Measurements from ENCODE around the gene HNRNPF. TPM values are rescaled to one million over a fixed set of nuclear protein-coding genes. Genes with fewer than 3 reads are reported as not detected.

Gene HNRNPF
- total and polyA plus RNA-seq, 2 experiments from 2014 or later = 106 to 172 TPM

GRCh38 chr10:43376828-43377423 lies 32.1 kb downstream of the HNRNPF start:
- Histone ChIP-seq H3K9ac (no peak overlapping the region), H3K79me2 (ENCODE audit: insufficient read depth) (no peaks in the 10 kb centered on the region), H3K4me2 (ENCODE audit: unreplicated experiment) (no peak overlapping the region), H3K9me3 (ENCODE audit: low read depth) (no peaks in the 10 kb centered on the region), H3K4me3 (no peak overlapping the region), H2AFZ (no peak overlapping the region), H3K4me1 (ENCODE audit: insufficient read depth) (no peaks in the 10 kb centered on the region), H4K20me1 (ENCODE audit: insufficient read depth) (no peaks in the 10 kb centered on the region), H3K27me3 (replicated peaks; ENCODE audit: insufficient read depth) (no peaks in the 10 kb centered on the region), H3K27ac (no peak overlapping the region), H3K9me2 (ENCODE audit: insufficient read depth) (no peaks in the 10 kb centered on the region), H3F3A (ENCODE audit: insufficient read depth) (no peaks in the 10 kb centered on the region), H3K36me3 (ENCODE audit: low read depth) (no peaks in the 10 kb centered on the region)
- in situ Hi-C loops (cut with MboI) = no loop called here
- 60 to 78% methylated on average over 2 of the region's 2 CpGs for WGBS, 2 experiments (ENCODE audit: low coverage in 1 of 2, low lambda C conversion rate in 2 of 2, missing lambda C conversion rate in 2 of 2)
- no peak for TF ChIP-seq EZH2 (IDR thresholded peaks at IDR 0.05; ENCODE audit: insufficient read depth, poor library complexity, severe bottlenecking)
- no peak for TF ChIP-seq EZH2phosphoT487 (IDR thresholded peaks at IDR 0.05; ENCODE audit: insufficient read depth, low read depth)
- no peak for DNase-seq

DNA sequence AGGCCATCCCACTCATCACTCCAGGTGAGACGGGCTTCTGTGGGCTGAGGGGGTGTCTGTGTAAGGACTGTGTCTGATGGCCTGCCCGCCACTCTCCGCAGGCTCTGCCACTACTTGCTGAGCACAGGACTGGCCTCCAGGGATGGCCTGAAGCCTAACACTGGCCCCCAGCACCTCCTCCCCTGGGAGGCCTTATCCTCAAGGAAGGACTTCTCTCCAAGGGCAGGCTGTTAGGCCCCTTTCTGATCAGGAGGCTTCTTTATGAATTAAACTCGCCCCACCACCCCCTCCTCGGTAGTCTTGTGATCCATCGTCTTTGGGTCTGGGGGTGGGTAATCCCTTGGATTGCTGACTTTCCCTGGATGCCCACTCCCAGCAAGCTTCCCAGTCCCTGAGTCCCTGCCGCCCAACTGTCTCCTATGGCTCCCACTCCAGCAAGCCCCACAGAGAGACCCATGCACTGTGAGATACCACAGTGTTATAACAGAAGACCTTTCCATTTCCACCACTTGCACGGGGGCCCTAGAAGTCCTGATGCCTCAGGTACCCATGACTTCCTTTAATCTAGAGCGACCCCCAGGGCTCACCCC lies 32.8 kb downstream of the HNRNPF start:
- Histone ChIP-seq H2AFZ (no peak overlapping the region), H3K4me2 (ENCODE audit: unreplicated experiment) (no peak overlapping the region), H3K9ac (no peak overlapping the region), H3K79me2 (ENCODE audit: insufficient read depth) (no peaks in the 10 kb centered on the region), H3K27ac (no peak overlapping the region), H3F3A (ENCODE audit: insufficient read depth) (no peaks in the 10 kb centered on the region), H3K4me1 (ENCODE audit: insufficient read depth) (no peaks in the 10 kb centered on the region), H3K4me3 (no peak overlapping the region), H4K20me1 (ENCODE audit: insufficient read depth) (no peaks in the 10 kb centered on the region), H3K27me3 (replicated peaks; ENCODE audit: insufficient read depth) (no peaks in the 10 kb centered on the region), H3K9me2 (ENCODE audit: insufficient read depth) (no peaks in the 10 kb centered on the region), H3K36me3 (ENCODE audit: low read depth) (no peaks in the 10 kb centered on the region), H3K9me3 (ENCODE audit: low read depth) (no peaks in the 10 kb centered on the region)
- DNase-seq = no peak
- no peak for TF ChIP-seq EZH2 (IDR thresholded peaks at IDR 0.05; ENCODE audit: insufficient read depth, poor library complexity, severe bottlenecking)
- no peak for TF ChIP-seq EZH2phosphoT487 (IDR thresholded peaks at IDR 0.05; ENCODE audit: insufficient read depth, low read depth)
- WGBS, 2 experiments (ENCODE audit: low coverage in 1 of 2, low lambda C conversion rate in 2 of 2, missing lambda C conversion rate in 2 of 2) = 61 to 62% methylated on average over 8 to 9 of the region's 9 CpGs
- in situ Hi-C loops (cut with MboI) = no loop called here

DNA sequence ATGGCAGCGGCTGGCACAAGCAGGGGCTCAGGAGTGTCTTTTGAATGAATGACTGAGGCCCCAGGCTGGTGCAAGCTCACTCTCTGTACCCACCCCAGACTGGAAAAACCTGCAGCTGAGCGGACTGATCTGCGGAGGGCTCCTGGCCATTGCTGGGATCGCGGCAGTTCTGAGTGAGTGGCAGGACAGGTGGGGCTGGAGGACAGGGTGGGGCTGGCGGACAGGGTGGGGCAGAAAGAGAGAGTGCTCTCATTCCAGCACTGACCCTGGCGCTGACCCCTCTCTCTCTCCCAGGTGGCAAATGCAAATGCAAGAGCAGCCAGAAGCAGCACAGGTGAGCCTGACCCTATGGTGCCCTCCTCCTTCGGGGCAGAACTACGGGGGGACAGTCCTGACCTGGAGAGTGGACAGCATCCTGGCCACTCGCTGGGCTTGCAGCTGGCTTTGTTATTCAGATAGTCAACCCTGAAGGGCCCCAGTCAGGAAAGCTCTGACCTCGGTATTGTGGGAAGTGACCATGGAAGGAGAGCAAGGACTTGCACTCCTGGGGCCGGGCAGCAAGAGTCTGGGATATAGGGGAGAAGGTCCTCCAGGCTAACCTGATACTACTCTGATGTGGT lies 33.5 kb downstream of the HNRNPF start:
- H2AFZ ChIP-seq = no peak overlapping the region
- TF ChIP-seq EZH2 (IDR thresholded peaks at IDR 0.05; ENCODE audit: insufficient read depth, poor library complexity, severe bottlenecking) (no peak), EZH2phosphoT487 (IDR thresholded peaks at IDR 0.05; ENCODE audit: insufficient read depth, low read depth) (no peak)
- no peak overlapping the region for H3K9ac ChIP-seq
- H3K36me3 ChIP-seq (ENCODE audit: low read depth) = no peaks in the 10 kb centered on the region
- no peaks in the 10 kb centered on the region for H4K20me1 ChIP-seq (ENCODE audit: insufficient read depth)
- DNase-seq = no peak
- no peaks in the 10 kb centered on the region for H3F3A ChIP-seq (ENCODE audit: insufficient read depth)
- 76 to 79% methylated on average over 11 to 12 of the region's 12 CpGs for WGBS, 2 experiments (ENCODE audit: low coverage in 1 of 2, low lambda C conversion rate in 2 of 2, missing lambda C conversion rate in 2 of 2)
- no peak overlapping the region for H3K4me2 ChIP-seq (ENCODE audit: unreplicated experiment)
- H3K4me1 ChIP-seq (ENCODE audit: insufficient read depth) = no peaks in the 10 kb centered on the region
- H3K4me3 ChIP-seq = no peak overlapping the region
- H3K27ac ChIP-seq = no peak overlapping the region
- H3K9me2 ChIP-seq (ENCODE audit: insufficient read depth) = no peaks in the 10 kb centered on the region
- in situ Hi-C loops (cut with MboI) = no loop called here
- H3K79me2 ChIP-seq (ENCODE audit: insufficient read depth) = no peaks in the 10 kb centered on the region
- H3K27me3 ChIP-seq (replicated peaks; ENCODE audit: insufficient read depth) = no peaks in the 10 kb centered on the region
- H3K9me3 ChIP-seq (ENCODE audit: low read depth) = no peaks in the 10 kb centered on the region

DNA sequence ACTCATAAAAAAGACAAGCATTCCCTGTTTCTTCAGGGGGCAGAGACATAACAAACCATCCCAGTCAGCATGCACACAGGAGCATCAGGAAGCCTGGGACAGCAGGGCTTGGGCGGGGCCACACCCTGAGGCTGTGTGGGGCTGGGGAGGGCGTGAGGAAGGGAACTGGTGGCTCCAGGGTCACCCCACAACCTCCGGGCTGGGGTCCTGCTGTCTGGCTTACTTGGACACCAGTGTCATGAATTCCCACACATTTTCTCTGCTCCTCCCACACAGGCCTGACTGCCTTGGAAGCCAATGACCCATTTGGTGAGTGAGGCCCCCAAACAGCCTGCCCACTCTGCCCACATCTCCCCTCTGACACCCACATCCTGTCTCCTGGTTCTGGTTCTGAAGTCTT lies 34.8 kb downstream of the HNRNPF start:
- H3K9me2 ChIP-seq (ENCODE audit: insufficient read depth) = no peaks in the 10 kb centered on the region
- in situ Hi-C loops (cut with MboI) = no loop called here
- no peak overlapping the region for H3K9ac ChIP-seq
- H3K27me3 ChIP-seq (replicated peaks; ENCODE audit: insufficient read depth) = no peaks in the 10 kb centered on the region
- no peaks in the 10 kb centered on the region for H3K9me3 ChIP-seq (ENCODE audit: low read depth)
- TF ChIP-seq EZH2phosphoT487 (IDR thresholded peaks at IDR 0.05; ENCODE audit: insufficient read depth, low read depth) (no peak), EZH2 (IDR thresholded peaks at IDR 0.05; ENCODE audit: insufficient read depth, poor library complexity, severe bottlenecking) (no peak)
- no peaks in the 10 kb centered on the region for H3K36me3 ChIP-seq (ENCODE audit: low read depth)
- no peaks in the 10 kb centered on the region for H4K20me1 ChIP-seq (ENCODE audit: insufficient read depth)
- no peaks in the 10 kb centered on the region for H3K4me1 ChIP-seq (ENCODE audit: insufficient read depth)
- no peaks in the 10 kb centered on the region for H3K79me2 ChIP-seq (ENCODE audit: insufficient read depth)
- WGBS, 2 experiments (ENCODE audit: low coverage in 1 of 2, low lambda C conversion rate in 2 of 2, missing lambda C conversion rate in 2 of 2) = 73% methylated on average over 3 of the region's 3 CpGs; no CpG with 5 or more reads in 1 of the 2 experiments
- H3K27ac ChIP-seq = no peak overlapping the region
- DNase-seq = no peak
- no peaks in the 10 kb centered on the region for H3F3A ChIP-seq (ENCODE audit: insufficient read depth)
- no peak overlapping the region for H3K4me2 ChIP-seq (ENCODE audit: unreplicated experiment)
- no peak overlapping the region for H3K4me3 ChIP-seq
- no peak overlapping the region for H2AFZ ChIP-seq
